HG03439 (cell line): ENCODE measurements around the gene UAP1L1.

Experiments used
- ATAC-seq: cut with Tn5 transposase; IDR thresholded peaks from one replicate; pipeline ENCODE4 v1.9.1; 2021; ENCODE audit warnings: mild to moderate bottlenecking, moderate library complexity; ENCODE audit not compliant: unreplicated experiment

UAP1L1 gene

GRCh38 chr9:137128158-137128861, 51.0 kb downstream of the UAP1L1 start:
- no peak for ATAC-seq

- ATAC-seq = peak; percentile 16
These were observed 51.6 kb downstream of the UAP1L1 start for GRCh38 chr9:137128862-137129455.

DNA sequence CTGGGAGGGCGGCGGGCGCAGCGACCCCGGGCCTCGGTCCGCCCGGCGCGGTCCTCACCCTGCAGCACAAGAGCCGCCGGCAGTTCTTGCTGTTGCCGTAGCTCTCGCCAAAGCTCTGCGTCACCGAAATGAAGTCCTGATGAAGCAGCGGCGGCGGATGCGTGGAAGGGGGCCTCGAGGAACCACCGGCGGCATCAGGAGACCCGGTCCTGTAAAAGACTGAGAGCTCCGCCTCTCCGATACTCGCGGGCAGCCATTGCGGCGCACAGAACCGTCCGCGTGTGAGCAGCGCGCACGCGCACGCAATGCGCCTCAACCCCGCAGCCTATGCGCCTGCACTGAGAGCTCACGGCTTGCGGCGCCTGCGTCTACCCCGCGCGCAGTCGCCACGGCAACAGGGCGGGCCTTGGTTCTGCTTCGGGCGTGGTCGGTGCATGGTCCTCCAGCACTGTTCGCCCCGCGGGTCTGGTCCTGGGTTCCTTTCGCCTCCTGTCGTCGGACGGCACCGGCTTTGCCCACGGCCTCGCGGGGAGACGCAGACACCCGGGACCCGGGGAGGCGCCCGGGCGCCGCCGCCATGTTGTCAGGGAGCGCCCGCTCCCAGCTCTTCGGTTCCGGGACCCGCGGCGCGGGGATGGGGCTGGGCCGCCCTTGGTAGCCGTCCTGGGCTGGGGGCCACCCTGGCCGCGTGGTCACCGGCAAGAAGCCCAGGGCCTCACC, 52.3 kb downstream of the UAP1L1 start:
- ATAC-seq = peak; percentile 72

DNA sequence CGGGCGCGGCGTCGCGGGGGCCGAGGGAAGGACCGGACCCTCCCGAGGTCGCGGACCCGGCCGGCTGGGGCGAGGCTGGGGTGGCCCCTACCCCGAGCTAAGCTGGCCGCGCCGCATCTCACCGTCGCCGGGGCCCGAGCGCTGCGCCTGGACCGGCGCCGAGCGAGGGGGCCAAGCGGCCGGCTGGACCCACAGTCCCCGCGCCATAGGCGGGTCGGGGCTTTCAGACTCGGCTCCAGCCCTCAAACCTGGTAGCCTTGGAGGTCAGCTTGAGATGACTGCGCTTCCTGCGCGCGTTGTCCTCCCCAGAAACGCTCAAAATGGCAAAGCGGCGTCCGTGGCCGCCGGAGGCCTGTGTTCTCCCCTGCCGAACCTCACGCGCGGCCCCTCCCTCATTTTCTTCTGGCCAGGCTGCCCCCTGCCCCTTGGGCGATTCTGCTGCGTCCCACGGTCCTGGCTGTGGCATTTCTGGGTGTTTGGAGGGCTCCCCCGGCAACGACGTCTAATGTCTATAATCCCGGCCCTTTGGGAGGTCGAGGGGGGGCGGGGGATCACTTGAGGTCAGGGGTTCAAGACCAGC, 52.9 kb downstream of the UAP1L1 start:
- ATAC-seq = peak; percentile 18
